GM23338 (cell line): ENCODE results near the gene KISS1. TPM values are rescaled to one million over a fixed set of nuclear protein-coding genes. Genes with fewer than 3 reads are reported as not detected.

Experiments used
- ATAC-seq: fragments of 200-7000 bp; cut with Tn5 transposase; 3 replicates; pipeline ENCODE4 v1.9.1; 2020
- DNase-seq: peaks from one replicate; pipeline ENCODE4 v3.0.0-alpha.2; 2015; ENCODE audit warnings: low spot score
- H2AFZ ChIP-seq: fragments of 200-600 bp; sonication (generic); 2 replicates; pipeline ENCODE4 v1.8.0; 2016; ENCODE audit warnings: antibody characterized with exemption, mild to moderate bottlenecking, moderate library complexity
- H3F3A ChIP-seq: fragments of 200-600 bp; sonication (generic); replicated peaks from 2 replicates; pipeline ENCODE4 v1.8.0; 2017; ENCODE audit warnings: antibody characterized with exemption, mixed run types, low read depth
- H3K27ac ChIP-seq: fragments of 200-600 bp; sonication (generic); 2 replicates; pipeline ENCODE4 v1.6.1; 2016; ENCODE audit warnings: low read depth
- H3K27me3 ChIP-seq: fragments of 200-600 bp; sonication (generic); 2 replicates; pipeline ENCODE4 v1.8.0; 2016; ENCODE audit warnings: mild to moderate bottlenecking, mixed run types, moderate library complexity; ENCODE audit not compliant: insufficient read depth
- H3K36me3 ChIP-seq: fragments of 200-600 bp; sonication (generic); 2 replicates; pipeline ENCODE4 v1.8.0; 2016; ENCODE audit warnings: mild to moderate bottlenecking; ENCODE audit not compliant: insufficient read depth
- H3K4me1 ChIP-seq: fragments of 200-600 bp; sonication (generic); 2 replicates; pipeline ENCODE4 v1.8.0; 2016; ENCODE audit warnings: mild to moderate bottlenecking, moderate library complexity; ENCODE audit not compliant: insufficient read depth
- H3K4me2 ChIP-seq: fragments of 200-600 bp; sonication (generic); 2 replicates; pipeline ENCODE4 v1.7.1; 2017; ENCODE audit warnings: mixed run types
- H3K4me3 ChIP-seq: fragments of 200-600 bp; sonication (generic); 2 replicates; pipeline ENCODE4 v1.6.1; 2016; ENCODE audit warnings: mixed run types
- H3K79me2 ChIP-seq: fragments of 200-600 bp; sonication (generic); replicated peaks from 2 replicates; pipeline ENCODE4 v1.8.0; 2017; ENCODE audit warnings: mild to moderate bottlenecking; ENCODE audit not compliant: insufficient read depth
- H3K9me2 ChIP-seq: fragments of 200-600 bp; sonication (generic); 2 replicates; pipeline ENCODE4 v1.8.0; 2017; ENCODE audit not compliant: insufficient read depth
- H4K20me1 ChIP-seq: fragments of 200-600 bp; sonication (generic); replicated peaks from 2 replicates; pipeline ENCODE4 v1.8.0; 2017; ENCODE audit warnings: mild to moderate bottlenecking; ENCODE audit not compliant: insufficient read depth
- H3K27ac Mint-ChIP-seq: 2 replicates; pipeline ENCODE4 v1.8.0; 2020; ENCODE audit warnings: inconsistent platforms, mild to moderate bottlenecking, moderate library complexity, mixed read lengths
- H3K27me3 Mint-ChIP-seq: 3 replicates; pipeline ENCODE4 v1.8.0; 2022; ENCODE audit warnings: low read depth, mild to moderate bottlenecking, moderate library complexity, mixed read lengths, inconsistent platforms; ENCODE audit not compliant: insufficient read depth, poor library complexity
- H3K36me3 Mint-ChIP-seq: 3 replicates; pipeline ENCODE4 v1.8.0; 2021; ENCODE audit warnings: low read depth, mild to moderate bottlenecking, inconsistent platforms, moderate library complexity, mixed read lengths
- H3K4me1 Mint-ChIP-seq: 3 replicates; pipeline ENCODE4 v1.8.0; 2020; ENCODE audit warnings: mild to moderate bottlenecking, inconsistent platforms, mixed read lengths
- H3K4me3 Mint-ChIP-seq: 3 replicates; pipeline ENCODE4 v1.8.0; 2021; ENCODE audit warnings: moderate library complexity, mild to moderate bottlenecking, inconsistent platforms, mixed read lengths
- H3K9me3 Mint-ChIP-seq: 3 replicates; pipeline ENCODE4 v1.8.0; 2020; ENCODE audit warnings: moderate library complexity, mild to moderate bottlenecking, inconsistent platforms, mixed read lengths
- CREB1 ChIP-seq: fragments of 250-450 bp; sonication (Bioruptor Pico); IDR thresholded peaks from 2 replicates; pipeline ENCODE4 v1.5.0; 2020; ENCODE audit warnings: low read depth, mild to moderate bottlenecking, moderate library complexity
- CTCF ChIP-seq, 2 experiments: fragments of 200-600 bp in 1 of 2; sonication (generic) in 1 of 2; conservative IDR thresholded peaks; 2 replicates each; pipeline versions ENCODE4 v1.5.1 to v1.6.1; 2016 to 2017; ENCODE audit warnings: antibody characterized with exemption in 2 of 2, low read depth in 2 of 2, mild to moderate bottlenecking in 2 of 2, moderate library complexity in 1 of 2
- EZH2 ChIP-seq: fragments of 200-600 bp; sonication (generic); IDR thresholded peaks from one replicate; pipeline ENCODE4 v1.8.0; 2017; ENCODE audit warnings: antibody characterized with exemption, mild to moderate bottlenecking, low read depth; ENCODE audit not compliant: unreplicated experiment
- EZH2phosphoT487 ChIP-seq: fragments of 200-600 bp; sonication (generic); IDR thresholded peaks from one replicate; pipeline ENCODE4 v1.8.1; 2018; ENCODE audit warnings: antibody characterized with exemption; ENCODE audit not compliant: unreplicated experiment
- STAT1 ChIP-seq: IDR thresholded peaks from one replicate; pipeline ENCODE4 v1.6.1; 2016; ENCODE audit warnings: antibody characterized with exemption; ENCODE audit not compliant: unreplicated experiment
- ZNF114 ChIP-seq: fragments of 250-450 bp; sonication (Bioruptor Pico); IDR thresholded peaks from 2 replicates; pipeline ENCODE4 v1.5.0; 2020; ENCODE audit warnings: mild to moderate bottlenecking, moderate library complexity
- ZNF462 ChIP-seq: fragments of 250-450 bp; sonication (Bioruptor Pico); IDR thresholded peaks from 2 replicates; pipeline ENCODE4 v1.5.0; 2020; ENCODE audit warnings: mild to moderate bottlenecking, moderate library complexity
- polyA plus RNA-seq: library from polyadenylated mRNA; unstranded; fragments of >200 nt; fragmentation: Nextera tagmentation; extraction: Ambion mirVana; gene quantifications from 2 replicates; pipeline ENCODE4 v1.2.1, GENCODE V29; 2016
- total RNA-seq: library from RNA; depleted of rRNA; stranded (reverse); fragments of >200 nt; shearing (Covaris generic); gene quantifications from 2 replicates; pipeline ENCODE4 v1.2.3, GENCODE V29; 2014

KISS1 gene
- total and polyA plus RNA-seq, 2 experiments from 2014 or later, result not detected

- no peak for TF ChIP-seq ZNF462 (CRISPR knock-in tag)
These were observed 24.5 kb downstream of the KISS1 start (continued) for GRCh38 chr1:204171751-204172178.

- H3K9me2 ChIP-seq, result 0 out of 2 replicates have a peak, but pooled peaks cover 5% of the 10 kb centered on the region
- Mint-ChIP-seq H3K36me3 (peaks cover 8% of the 10 kb centered on the region; the same call in 2 of the 3 replicates), H3K4me1 (no peaks in the 10 kb centered on the region), H3K27me3 (peaks cover under 1% of the 10 kb centered on the region), H3K9me3 (peaks cover 38% of the 10 kb centered on the region), H3K27ac (no peak overlapping the region), H3K4me3 (no peak overlapping the region)
- H2AFZ ChIP-seq, result no peak overlapping the region
- H3K4me3 ChIP-seq, result no peak overlapping the region
- no peaks in the 10 kb centered on the region for H3K4me1 ChIP-seq
- DNase-seq (no peak), ATAC-seq (no peak)
- no peaks in the 10 kb centered on the region for H4K20me1 ChIP-seq
- H3K27me3 ChIP-seq, result no peaks in the 10 kb centered on the region
- H3K79me2 ChIP-seq, result no peaks in the 10 kb centered on the region
- H3K4me2 ChIP-seq, result no peak overlapping the region
- H3F3A ChIP-seq, result no peaks in the 10 kb centered on the region
- 0 out of 2 replicates have a peak, but pooled peaks cover 5% of the 10 kb centered on the region for H3K36me3 ChIP-seq
- no peak overlapping the region for H3K27ac ChIP-seq
- TF ChIP-seq CTCF (conservative IDR thresholded peaks at IDR 0.05; ENCODE audit: low read depth in 2 of 2) (no peak), ZNF114 (CRISPR knock-in tag) (no peak), ZNF462 (CRISPR knock-in tag) (no peak), EZH2phosphoT487 (no peak), CREB1 (no peak), STAT1 (no peak), EZH2 (no peak)
These were observed 25.7 kb downstream of the KISS1 start for GRCh38 chr1:204170494-204171155.
